Measurements from ENCODE around the gene ZDHHC22. TPM values are rescaled to one million over a fixed set of nuclear protein-coding genes. Genes with fewer than 3 reads are reported as not detected.

Gene ZDHHC22
- total RNA-seq, 2 donors from 2014 or later: 0.38 to 1.7 TPM

DNA sequence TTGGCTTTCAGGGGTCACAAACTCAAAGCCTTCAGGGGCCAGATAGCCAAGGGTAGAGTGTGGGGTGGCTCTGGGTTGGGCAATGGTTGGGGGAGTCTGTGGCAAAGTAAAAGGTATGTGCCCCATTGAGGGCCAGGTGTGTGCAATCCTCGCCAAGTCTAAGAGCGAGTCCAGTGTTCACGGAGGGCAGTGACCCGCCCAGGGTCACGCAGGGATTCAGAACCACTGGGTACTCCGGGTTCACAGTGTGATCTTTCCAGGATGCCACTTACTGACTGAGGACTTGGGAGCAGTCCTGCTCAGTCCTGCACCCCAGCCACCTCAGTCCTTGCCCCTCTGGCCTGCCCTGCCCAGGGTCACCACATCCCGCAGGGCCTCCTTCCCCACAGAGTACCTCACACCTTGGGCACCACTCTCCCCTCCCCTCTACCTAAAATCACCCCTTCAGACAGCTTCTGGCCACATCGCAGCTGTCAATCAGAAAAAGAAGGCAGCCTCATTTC, 15.7 kb downstream of the ZDHHC22 start:
- TF ChIP-seq, protein P1, sequence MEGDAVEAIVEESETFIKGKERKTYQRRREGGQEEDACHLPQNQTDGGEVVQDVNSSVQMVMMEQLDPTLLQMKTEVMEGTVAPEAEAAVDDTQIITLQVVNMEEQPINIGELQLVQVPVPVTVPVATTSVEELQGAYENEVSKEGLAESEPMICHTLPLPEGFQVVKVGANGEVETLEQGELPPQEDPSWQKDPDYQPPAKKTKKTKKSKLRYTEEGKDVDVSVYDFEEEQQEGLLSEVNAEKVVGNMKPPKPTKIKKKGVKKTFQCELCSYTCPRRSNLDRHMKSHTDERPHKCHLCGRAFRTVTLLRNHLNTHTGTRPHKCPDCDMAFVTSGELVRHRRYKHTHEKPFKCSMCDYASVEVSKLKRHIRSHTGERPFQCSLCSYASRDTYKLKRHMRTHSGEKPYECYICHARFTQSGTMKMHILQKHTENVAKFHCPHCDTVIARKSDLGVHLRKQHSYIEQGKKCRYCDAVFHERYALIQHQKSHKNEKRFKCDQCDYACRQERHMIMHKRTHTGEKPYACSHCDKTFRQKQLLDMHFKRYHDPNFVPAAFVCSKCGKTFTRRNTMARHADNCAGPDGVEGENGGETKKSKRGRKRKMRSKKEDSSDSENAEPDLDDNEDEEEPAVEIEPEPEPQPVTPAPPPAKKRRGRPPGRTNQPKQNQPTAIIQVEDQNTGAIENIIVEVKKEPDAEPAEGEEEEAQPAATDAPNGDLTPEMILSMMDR (conservative IDR thresholded peaks at IDR 0.05): no peak
- peaks cover 13% of the 10 kb centered on the region for H3K4me1 Mint-ChIP-seq

DNA sequence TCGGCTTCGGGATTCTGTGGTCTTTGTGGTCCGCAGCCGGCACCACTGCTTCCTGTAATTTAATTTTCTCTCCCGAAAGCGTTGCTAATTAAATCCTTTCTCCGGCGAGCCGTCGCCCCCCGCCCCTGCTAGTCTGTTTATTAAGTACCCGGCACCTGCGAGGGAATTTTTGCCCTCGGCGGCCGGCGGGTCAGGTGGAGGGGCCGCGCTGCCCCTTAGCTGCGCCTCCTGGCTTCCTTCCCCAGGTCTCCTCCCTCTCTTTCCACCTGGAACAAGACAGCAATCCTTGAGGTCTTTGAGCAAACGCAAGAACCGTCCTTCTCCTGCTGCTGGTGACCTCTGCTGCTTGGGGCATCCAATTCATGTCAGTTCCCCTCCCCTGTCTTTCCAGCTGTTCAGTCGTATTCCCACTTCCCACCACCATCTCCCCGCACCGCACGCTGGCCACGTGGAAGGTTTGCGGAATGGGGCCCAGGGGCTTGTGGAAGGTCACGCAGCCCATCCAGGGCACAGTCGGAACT, 16.2 kb downstream of the ZDHHC22 start:
- WGBS, 2 experiments (ENCODE audit: insufficient coverage in 1 of 2, insufficient read length in 1 of 2): 31 to 38% methylated on average over 20 to 30 of the region's 30 CpGs
- peak overlapping the region; percentile 20 for H3K9ac ChIP-seq (ENCODE audit: extremely low read depth, low read length, poor library complexity, severe bottlenecking)

More for the DNA sequence above, 15.7 kb downstream of the ZDHHC22 start:
- no peaks in the 10 kb centered on the region for H3K9me3 Mint-ChIP-seq
- Histone ChIP-seq H3K9me3 (ENCODE audit: control insufficient read depth, low read length) (no peaks in the 10 kb centered on the region), H3K4me1 (ENCODE audit: control insufficient read depth, insufficient read depth, low read length) (peaks cover 8% of the 10 kb centered on the region), H3K36me3 (ENCODE audit: control insufficient read depth, insufficient read depth, low read length) (no peaks in the 10 kb centered on the region), H3K27me3 (ENCODE audit: control insufficient read depth, insufficient read depth, low read length, poor library complexity, severe bottlenecking) (peaks cover 26% of the 10 kb centered on the region), H3K4me3 (ENCODE audit: low read length) (no peak overlapping the region), H3K9ac (ENCODE audit: extremely low read depth, low read length, poor library complexity, severe bottlenecking) (no peak overlapping the region), H3K27ac (ENCODE audit: low read depth, low read length) (no peak overlapping the region)
- H3K27me3 Mint-ChIP-seq (ENCODE audit: insufficient read depth): peaks cover 51% of the 10 kb centered on the region
- peaks cover 2% of the 10 kb centered on the region for H3K36me3 Mint-ChIP-seq (ENCODE audit: low read depth)
- DNase-seq: peak; percentile 43
- WGBS, 2 experiments (ENCODE audit: insufficient coverage in 1 of 2, insufficient read length in 1 of 2): 89 to 96% methylated on average over 7 to 8 of the region's 8 CpGs
- H3K27ac Mint-ChIP-seq: no peak overlapping the region
- H3K4me3 Mint-ChIP-seq: peak overlapping the region; percentile 62

DNA sequence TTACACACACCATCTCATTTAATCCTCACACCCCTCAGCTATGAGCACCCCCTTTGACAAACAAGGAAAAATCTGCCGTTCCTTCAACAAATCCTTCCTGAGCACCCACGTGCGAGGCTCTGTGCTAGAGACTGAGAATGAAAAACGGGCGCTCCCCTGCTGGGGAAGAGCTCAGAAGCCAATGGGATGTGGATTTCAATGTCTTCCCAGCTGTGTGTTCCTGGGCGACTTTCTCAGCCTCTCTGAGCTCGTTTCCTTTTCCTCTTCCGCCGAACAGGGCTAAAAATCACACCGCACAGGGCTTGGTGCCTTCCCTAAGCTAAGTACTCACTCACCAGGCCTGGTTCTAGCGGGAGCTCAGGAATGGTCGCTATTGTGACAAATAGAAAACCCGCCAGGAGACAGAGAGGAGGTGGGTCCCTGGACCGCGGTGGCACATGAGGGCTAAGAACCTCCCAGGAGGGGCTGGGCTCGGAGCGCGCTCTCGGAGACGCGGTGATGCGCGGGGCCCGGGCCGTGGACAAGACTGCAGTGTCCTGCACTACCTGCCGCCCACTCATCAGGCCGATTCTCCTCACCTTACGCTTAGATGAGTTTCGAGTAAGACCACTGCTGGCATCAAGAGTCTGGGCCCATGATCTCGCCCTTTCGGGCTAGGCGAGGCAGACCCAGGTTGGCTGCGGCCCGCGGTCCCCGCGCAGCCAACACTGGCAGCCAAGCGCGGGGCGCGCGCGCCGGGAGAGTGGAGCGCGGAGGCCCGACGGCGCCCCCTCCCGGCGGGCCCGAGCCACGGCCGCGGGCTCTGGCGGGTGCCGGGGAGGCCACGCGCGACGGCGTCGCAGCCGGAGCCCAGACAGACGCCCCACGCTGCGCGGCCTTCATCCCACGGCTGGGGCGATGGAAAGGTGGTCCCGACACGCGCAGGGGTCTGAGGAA, 17.0 kb downstream of the ZDHHC22 start:
- peak; percentile 81 for DNase-seq
- H3K4me3 Mint-ChIP-seq: peak overlapping the region; percentile 62
- Histone ChIP-seq H3K4me3 (ENCODE audit: low read length) (peak overlapping the region; percentile 79), H3K4me1 (ENCODE audit: control insufficient read depth, insufficient read depth, low read length) (peaks cover 8% of the 10 kb centered on the region), H3K9ac (ENCODE audit: extremely low read depth, low read length, poor library complexity, severe bottlenecking) (peak overlapping the region; percentile 20), H3K27ac (ENCODE audit: low read depth, low read length) (no peak overlapping the region), H3K36me3 (ENCODE audit: control insufficient read depth, insufficient read depth, low read length) (no peaks in the 10 kb centered on the region), H3K27me3 (ENCODE audit: control insufficient read depth, insufficient read depth, low read length, poor library complexity, severe bottlenecking) (peaks cover 26% of the 10 kb centered on the region), H3K9me3 (ENCODE audit: control insufficient read depth, low read length) (no peaks in the 10 kb centered on the region)
- peaks cover 13% of the 10 kb centered on the region for H3K4me1 Mint-ChIP-seq
- no peak overlapping the region for H3K27ac Mint-ChIP-seq
- TF ChIP-seq, protein P1 (conservative IDR thresholded peaks at IDR 0.05): peak; percentile 86
- 10 to 12% methylated on average over 43 to 73 of the region's 73 CpGs for WGBS, 2 experiments (ENCODE audit: insufficient coverage in 1 of 2, insufficient read length in 1 of 2)
- peaks cover 6% of the 10 kb centered on the region for H3K36me3 Mint-ChIP-seq (ENCODE audit: low read depth)
- H3K9me3 Mint-ChIP-seq: no peaks in the 10 kb centered on the region
- H3K27me3 Mint-ChIP-seq (ENCODE audit: insufficient read depth): peaks cover 47% of the 10 kb centered on the region

More for the DNA sequence above, 16.2 kb downstream of the ZDHHC22 start:
- H3K27me3 ChIP-seq (ENCODE audit: control insufficient read depth, insufficient read depth, low read length, poor library complexity, severe bottlenecking): peaks cover 26% of the 10 kb centered on the region
- DNase-seq: peak; percentile 61
- Mint-ChIP-seq H3K27me3 (ENCODE audit: insufficient read depth) (peaks cover 51% of the 10 kb centered on the region), H3K4me3 (peak overlapping the region; percentile 62), H3K4me1 (peaks cover 13% of the 10 kb centered on the region), H3K36me3 (ENCODE audit: low read depth) (peaks cover 6% of the 10 kb centered on the region), H3K9me3 (no peaks in the 10 kb centered on the region), H3K27ac (no peak overlapping the region)
- peak overlapping the region; percentile 79 for H3K4me3 ChIP-seq (ENCODE audit: low read length)
- no peak overlapping the region for H3K27ac ChIP-seq (ENCODE audit: low read depth, low read length)
- H3K4me1 ChIP-seq (ENCODE audit: control insufficient read depth, insufficient read depth, low read length): peaks cover 8% of the 10 kb centered on the region
- no peaks in the 10 kb centered on the region for H3K9me3 ChIP-seq (ENCODE audit: control insufficient read depth, low read length)
- H3K36me3 ChIP-seq (ENCODE audit: control insufficient read depth, insufficient read depth, low read length): no peaks in the 10 kb centered on the region
- TF ChIP-seq, protein P1 (conservative IDR thresholded peaks at IDR 0.05): no peak

All from endodermal cell (in vitro differentiated cells).